ENCODE measurements around the gene TASOR. TPM values are rescaled to one million over a fixed set of nuclear protein-coding genes. Genes with fewer than 3 reads are reported as not detected.
A peak's percentile ranks its signal among the peaks of the same experiment; 100 is the strongest.
"Not testable (repeated sequence)": the region's sequence is repeated elsewhere in the genome, so short reads cannot be mapped to it uniquely, and the experiment has no call there.

TASOR gene
- polyA plus RNA-seq = 10 to 100 TPM; 16.8 to 49.9 (median 20.5) TPM
- long read RNA-seq, donor 1 = 0 reads
- long read RNA-seq, donor 2 = 0 reads
- long read RNA-seq, donor 3, full-length matches to known transcripts = 1 of 1 reads
- long read RNA-seq, donor 3, partial matches to known transcripts = 0 of 1 reads
- long read RNA-seq, donor 3, other reads (novel, unspliced or antisense) = 0 of 1 reads
- long read RNA-seq, donor 4 = 0 reads
- long read RNA-seq, donor 5 = 0 reads
- long read RNA-seq, donor 6 = 0 reads
- long read RNA-seq, donor 7 = 0 reads
- long read RNA-seq, donor 8 = 0 reads
- long read RNA-seq, donor 9 = 0 reads
- long read RNA-seq, donor 10 = 0 reads

GRCh38 chr3:56683122-56683817, at the start of gene TASOR:
TASOR (minus strand) TSS chr3:56683265; CDS start chr3:56683006, 259 bp downstream.
- peak within 1 kb of the TSS; percentile 77 to 87 (median 79) for H3K4me3 ChIP-seq (ENCODE audit: low read depth in 1 of 3, low read length in 3 of 3)
- H3K36me3 ChIP-seq (ENCODE audit: control insufficient read depth in 3 of 3, insufficient read depth in 2 of 3, low read depth in 1 of 3, low read length in 3 of 3) = peaks cover 0 to 4% (median 0%) of the 10 kb centered on the region in 3 donors
- no peak for FAIRE-seq
- peak; percentile 83 to 94 for DNase-seq
- peaks cover 0 to 2% (median 2%) of the 10 kb centered on the region in 3 donors for H3K4me1 ChIP-seq (ENCODE audit: control insufficient read depth in 3 of 3, insufficient read depth in 2 of 3, low read depth in 1 of 3, low read length in 2 of 3)
- peak within 1 kb of the TSS; percentile 98 to 100 (median 99) for H3K27ac ChIP-seq (ENCODE audit: low read depth in 1 of 3, low read length in 2 of 3)
- H3K27me3 ChIP-seq (ENCODE audit: control insufficient read depth in 3 of 3, insufficient read depth in 3 of 3, low read length in 3 of 3) = no peaks in the 10 kb centered on the region
- H3K9me3 ChIP-seq (ENCODE audit: control insufficient read depth in 2 of 2, insufficient read depth in 1 of 2, low read depth in 1 of 2, low read length in 1 of 2) = peaks cover 0 to 9% of the 10 kb centered on the region in 2 donors
- 18 to 23% (median 19%) methylated on average over 55 to 68 of the region's 68 CpGs for WGBS, 3 donors

- FAIRE-seq = no peak
- H3K36me3 ChIP-seq (ENCODE audit: control insufficient read depth in 3 of 3, insufficient read depth in 2 of 3, low read depth in 1 of 3, low read length in 3 of 3) = peaks cover 0 to 13% (median 9%) of the 10 kb centered on the region in 3 donors
- WGBS, 3 donors = 83 to 87% (median 83%) methylated on average over 8 of the region's 8 CpGs
- H3K4me1 ChIP-seq (ENCODE audit: control insufficient read depth in 3 of 3, insufficient read depth in 2 of 3, low read depth in 1 of 3, low read length in 2 of 3) = no peaks in the 10 kb centered on the region
- no peaks in the 10 kb centered on the region for H3K27me3 ChIP-seq (ENCODE audit: control insufficient read depth in 3 of 3, insufficient read depth in 3 of 3, low read length in 3 of 3)
- peak overlapping the region in 1 of 3 donors; percentile 26 for H3K27ac ChIP-seq (ENCODE audit: low read depth in 1 of 3, low read length in 2 of 3)
- no peak overlapping the region for H3K4me3 ChIP-seq (ENCODE audit: low read depth in 1 of 3, low read length in 3 of 3)
- DNase-seq = no peak
- no peaks in the 10 kb centered on the region for H3K9me3 ChIP-seq (ENCODE audit: control insufficient read depth in 2 of 2, insufficient read depth in 1 of 2, low read depth in 1 of 2, low read length in 1 of 2)
Measured at GRCh38 chr3:56732109-56732508, 49.0 kb upstream of the TASOR start.

GRCh38 chr3:56725175-56725574, 42.1 kb upstream of the TASOR start:
- Histone ChIP-seq H3K27me3 (ENCODE audit: control insufficient read depth in 3 of 3, insufficient read depth in 3 of 3, low read length in 3 of 3) (no peaks in the 10 kb centered on the region), H3K27ac (ENCODE audit: low read depth in 1 of 3, low read length in 2 of 3) (peak overlapping the region in 2 of 3 donors; percentile 37 to 56), H3K9me3 (ENCODE audit: control insufficient read depth in 2 of 2, insufficient read depth in 1 of 2, low read depth in 1 of 2, low read length in 1 of 2) (no peaks in the 10 kb centered on the region), H3K4me3 (ENCODE audit: low read depth in 1 of 3, low read length in 3 of 3) (no peak overlapping the region), H3K36me3 (ENCODE audit: control insufficient read depth in 3 of 3, insufficient read depth in 2 of 3, low read depth in 1 of 3, low read length in 3 of 3) (peaks cover 0 to 14% (median 6%) of the 10 kb centered on the region in 3 donors), H3K4me1 (ENCODE audit: control insufficient read depth in 3 of 3, insufficient read depth in 2 of 3, low read depth in 1 of 3, low read length in 2 of 3) (peaks cover 0 to 2% (median 0%) of the 10 kb centered on the region in 3 donors)
- FAIRE-seq (no peak), DNase-seq (peak; percentile 4 to 61)
- WGBS, 3 donors = 69 to 91% (median 73%) methylated on average over 3 of the region's 3 CpGs

- FAIRE-seq = no peak
- H3K36me3 ChIP-seq (ENCODE audit: control insufficient read depth in 3 of 3, insufficient read depth in 2 of 3, low read depth in 1 of 3, low read length in 3 of 3) = peaks cover 0 to 14% (median 5%) of the 10 kb centered on the region in 3 donors
- H3K27me3 ChIP-seq (ENCODE audit: control insufficient read depth in 3 of 3, insufficient read depth in 3 of 3, low read length in 3 of 3) = no peaks in the 10 kb centered on the region
- no peak for DNase-seq
- H3K27ac ChIP-seq (ENCODE audit: low read depth in 1 of 3, low read length in 2 of 3) = peak overlapping the region in 2 of 3 donors; percentile 37 to 56
- peaks cover 0 to 2% (median 0%) of the 10 kb centered on the region in 3 donors for H3K4me1 ChIP-seq (ENCODE audit: control insufficient read depth in 3 of 3, insufficient read depth in 2 of 3, low read depth in 1 of 3, low read length in 2 of 3)
- 69 to 90% (median 87%) methylated on average over 3 of the region's 3 CpGs for WGBS, 3 donors
- H3K9me3 ChIP-seq (ENCODE audit: control insufficient read depth in 2 of 2, insufficient read depth in 1 of 2, low read depth in 1 of 2, low read length in 1 of 2) = no peaks in the 10 kb centered on the region
- no peak overlapping the region for H3K4me3 ChIP-seq (ENCODE audit: low read depth in 1 of 3, low read length in 3 of 3)
Measured at GRCh38 chr3:56724676-56725075, 41.6 kb upstream of the TASOR start.

- no peak overlapping the region for H3K27ac ChIP-seq (ENCODE audit: low read depth in 1 of 3, low read length in 2 of 3)
- H3K36me3 ChIP-seq (ENCODE audit: control insufficient read depth in 3 of 3, insufficient read depth in 2 of 3, low read depth in 1 of 3, low read length in 3 of 3) = peaks cover 0 to 3% (median 0%) of the 10 kb centered on the region in 3 donors
- H3K27me3 ChIP-seq (ENCODE audit: control insufficient read depth in 3 of 3, insufficient read depth in 3 of 3, low read length in 3 of 3) = no peaks in the 10 kb centered on the region
- FAIRE-seq (no peak), DNase-seq (no peak)
- H3K4me1 ChIP-seq (ENCODE audit: control insufficient read depth in 3 of 3, insufficient read depth in 2 of 3, low read depth in 1 of 3, low read length in 2 of 3) = peaks cover 0 to 2% (median 0%) of the 10 kb centered on the region in 3 donors
- H3K9me3 ChIP-seq (ENCODE audit: control insufficient read depth in 2 of 2, insufficient read depth in 1 of 2, low read depth in 1 of 2, low read length in 1 of 2) = peaks cover 0 to 4% of the 10 kb centered on the region in 2 donors
- no peak overlapping the region for H3K4me3 ChIP-seq (ENCODE audit: low read depth in 1 of 3, low read length in 3 of 3)
Measured at GRCh38 chr3:56720849-56721248, 37.8 kb upstream of the TASOR start.

- FAIRE-seq; H3K36me3 ChIP-seq (ENCODE audit: control insufficient read depth in 3 of 3, insufficient read depth in 2 of 3, low read depth in 1 of 3, low read length in 3 of 3); H3K9me3 ChIP-seq (ENCODE audit: control insufficient read depth in 2 of 2, insufficient read depth in 1 of 2, low read depth in 1 of 2, low read length in 1 of 2); H3K4me3 ChIP-seq (ENCODE audit: low read depth in 1 of 3, low read length in 3 of 3); H3K27ac ChIP-seq (ENCODE audit: low read depth in 1 of 3, low read length in 2 of 3); H3K4me1 ChIP-seq (ENCODE audit: control insufficient read depth in 3 of 3, insufficient read depth in 2 of 3, low read depth in 1 of 3, low read length in 2 of 3); H3K27me3 ChIP-seq (ENCODE audit: control insufficient read depth in 3 of 3, insufficient read depth in 3 of 3, low read length in 3 of 3); DNase-seq: not testable (repeated sequence)
- WGBS, 3 donors = 95 to 98% (median 96%) methylated on average over 19 to 21 of the region's 21 CpGs
Measured at GRCh38 chr3:56718809-56719208, 35.7 kb upstream of the TASOR start.

GRCh38 chr3:56711344-56711743, 28.3 kb upstream of the TASOR start:
- DNase-seq (no peak), FAIRE-seq (no peak)
- no peaks in the 10 kb centered on the region for H3K4me1 ChIP-seq (ENCODE audit: control insufficient read depth in 3 of 3, insufficient read depth in 2 of 3, low read depth in 1 of 3, low read length in 2 of 3)
- no peaks in the 10 kb centered on the region for H3K36me3 ChIP-seq (ENCODE audit: control insufficient read depth in 3 of 3, insufficient read depth in 2 of 3, low read depth in 1 of 3, low read length in 3 of 3)
- 86 to 89% (median 89%) methylated on average over 2 of the region's 2 CpGs for WGBS, 3 donors
- H3K4me3 ChIP-seq (ENCODE audit: low read depth in 1 of 3, low read length in 3 of 3) = no peak overlapping the region
- H3K27me3 ChIP-seq (ENCODE audit: control insufficient read depth in 3 of 3, insufficient read depth in 3 of 3, low read length in 3 of 3) = no peaks in the 10 kb centered on the region
- no peak overlapping the region for H3K27ac ChIP-seq (ENCODE audit: low read depth in 1 of 3, low read length in 2 of 3)
- H3K9me3 ChIP-seq (ENCODE audit: control insufficient read depth in 2 of 2, insufficient read depth in 1 of 2, low read depth in 1 of 2, low read length in 1 of 2) = no peaks in the 10 kb centered on the region

- FAIRE-seq; DNase-seq; H3K27me3 ChIP-seq (ENCODE audit: control insufficient read depth in 3 of 3, insufficient read depth in 3 of 3, low read length in 3 of 3); H3K27ac ChIP-seq (ENCODE audit: low read depth in 1 of 3, low read length in 2 of 3); H3K4me3 ChIP-seq (ENCODE audit: low read depth in 1 of 3, low read length in 3 of 3); H3K9me3 ChIP-seq (ENCODE audit: control insufficient read depth in 2 of 2, insufficient read depth in 1 of 2, low read depth in 1 of 2, low read length in 1 of 2); H3K36me3 ChIP-seq (ENCODE audit: control insufficient read depth in 3 of 3, insufficient read depth in 2 of 3, low read depth in 1 of 3, low read length in 3 of 3); H3K4me1 ChIP-seq (ENCODE audit: control insufficient read depth in 3 of 3, insufficient read depth in 2 of 3, low read depth in 1 of 3, low read length in 2 of 3): not testable (repeated sequence)
- 77 to 90% (median 89%) methylated on average over 6 of the region's 6 CpGs for WGBS, 3 donors
Measured at GRCh38 chr3:56707412-56707811, 24.3 kb upstream of the TASOR start.

Measured in small intestine (tissue), 16 donors.